Breast epithelium (tissue), 3 donors: ENCODE data around the gene PRCC.

Experiments
- POLR2A ChIP-seq: fragments of 450-650 bp; IDR thresholded peaks from one replicate; pipeline ENCODE4 v1.6.1; 2016; ENCODE audit warnings: antibody characterized with exemption, mild to moderate bottlenecking, moderate library complexity
- POLR2AphosphoS5 ChIP-seq, 3 donors: sonication (generic); formaldehyde crosslinking; IDR thresholded peaks; one replicate each; pipeline ENCODE4 v1.6.1; 2017; ENCODE audit warnings: antibody characterized with exemption in 3 of 3
- TF ChIP-seq, protein P1 (sequence below), 3 donors: fragments of 450-650 bp; IDR thresholded peaks; one replicate each; pipeline ENCODE4 v1.5.1; 2016 to 2017; ENCODE audit warnings: antibody characterized with exemption in 3 of 3, mild to moderate bottlenecking in 3 of 3, moderate library complexity in 3 of 3

DNA sequence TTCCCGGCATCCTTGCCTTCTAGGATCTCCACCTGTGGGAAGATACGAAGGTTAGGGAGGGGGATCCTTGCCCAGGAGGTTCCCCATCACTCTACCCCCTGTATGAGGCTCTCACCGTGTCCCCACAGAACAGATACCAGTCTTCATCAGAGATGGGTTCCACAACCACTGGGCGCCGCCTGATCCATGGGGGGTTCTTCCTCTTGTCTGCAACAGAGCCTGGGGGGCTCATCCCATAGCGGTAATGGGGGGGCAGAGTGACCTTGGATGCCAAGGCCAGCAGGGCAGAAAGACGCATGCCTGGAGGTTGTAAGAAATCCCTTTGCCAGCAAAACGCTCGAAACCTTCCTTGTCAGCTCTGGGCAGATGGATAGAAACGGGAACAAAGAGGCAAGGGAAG is 28.9 kb upstream of the PRCC start:
- TF ChIP-seq, protein P1, sequence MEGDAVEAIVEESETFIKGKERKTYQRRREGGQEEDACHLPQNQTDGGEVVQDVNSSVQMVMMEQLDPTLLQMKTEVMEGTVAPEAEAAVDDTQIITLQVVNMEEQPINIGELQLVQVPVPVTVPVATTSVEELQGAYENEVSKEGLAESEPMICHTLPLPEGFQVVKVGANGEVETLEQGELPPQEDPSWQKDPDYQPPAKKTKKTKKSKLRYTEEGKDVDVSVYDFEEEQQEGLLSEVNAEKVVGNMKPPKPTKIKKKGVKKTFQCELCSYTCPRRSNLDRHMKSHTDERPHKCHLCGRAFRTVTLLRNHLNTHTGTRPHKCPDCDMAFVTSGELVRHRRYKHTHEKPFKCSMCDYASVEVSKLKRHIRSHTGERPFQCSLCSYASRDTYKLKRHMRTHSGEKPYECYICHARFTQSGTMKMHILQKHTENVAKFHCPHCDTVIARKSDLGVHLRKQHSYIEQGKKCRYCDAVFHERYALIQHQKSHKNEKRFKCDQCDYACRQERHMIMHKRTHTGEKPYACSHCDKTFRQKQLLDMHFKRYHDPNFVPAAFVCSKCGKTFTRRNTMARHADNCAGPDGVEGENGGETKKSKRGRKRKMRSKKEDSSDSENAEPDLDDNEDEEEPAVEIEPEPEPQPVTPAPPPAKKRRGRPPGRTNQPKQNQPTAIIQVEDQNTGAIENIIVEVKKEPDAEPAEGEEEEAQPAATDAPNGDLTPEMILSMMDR (IDR thresholded peaks at IDR 0.05) = no peak
- no peak for TF ChIP-seq POLR2AphosphoS5 (IDR thresholded peaks at IDR 0.05)
- TF ChIP-seq POLR2A = no peak
